B cell (primary cell): ENCODE results near the gene UMODL1. TPM values are rescaled to one million over a fixed set of nuclear protein-coding genes. Genes with fewer than 3 reads are reported as not detected.

ENCODE experiments used
- ATAC-seq: fragments of 200-7000 bp; cut with Tn5 transposase; one replicate; pipeline ENCODE4 v1.10.0; 2021; ENCODE audit warnings: low read depth, mild to moderate bottlenecking, moderate number of reproducible peaks, moderate library complexity
- CTCF ChIA-PET: fragments of 350-600 bp; sonication (Branson Sonifier 250); formaldehyde crosslinking; loops from one replicate; lab custom pipeline; 2021; ENCODE audit warnings: antibody characterized with exemption, inconsistent platforms; lab: Charles Lee
- POLR2A ChIA-PET: fragments of 350-600 bp; sonication (Branson Sonifier 250); formaldehyde crosslinking; loops from one replicate; lab custom pipeline; 2021; ENCODE audit warnings: antibody characterized with exemption; lab: Charles Lee
- DNase-seq: peaks from one replicate; pipeline ENCODE4 v3.0.0; 2013
- H2AFZ ChIP-seq: 2 replicates; pipeline ENCODE4 v1.6.1; 2012; ENCODE audit warnings: mild to moderate bottlenecking, low read depth, low read length; ENCODE audit not compliant: insufficient read depth, poor library complexity, severe bottlenecking
- H3K27ac ChIP-seq, 2 donors: 1 replicate in 1 of 2; 2 replicates in 1 of 2; pipeline ENCODE4 v1.5.1; 2012 to 2013; ENCODE audit warnings: low read length in 2 of 2, mild to moderate bottlenecking in 2 of 2, moderate library complexity in 1 of 2
- H3K27me3 ChIP-seq, 4 experiments: fragments of 200-600 bp in 1 of 4; sonication (generic) in 1 of 4; replicated peaks in 1 of 4; 1 replicate in 2 of 4; 2 replicates in 2 of 4; pipeline versions ENCODE4 v1.6.1 to v1.7.0; 2013 to 2016; ENCODE audit warnings: low read length in 3 of 4, mild to moderate bottlenecking in 2 of 4, mixed read lengths in 1 of 4, moderate library complexity in 1 of 4; ENCODE audit not compliant: insufficient read depth in 4 of 4, control insufficient read depth in 3 of 4; ENCODE audit errors: control extremely low read depth in 1 of 4
- H3K36me3 ChIP-seq, 2 experiments: replicated peaks in 1 of 2; 1 replicate in 1 of 2; 2 replicates in 1 of 2; pipeline versions ENCODE4 v1.6.1 to v1.7.1; 2013; ENCODE audit warnings: low read length in 1 of 2; ENCODE audit not compliant: insufficient read depth in 2 of 2, control insufficient read depth in 1 of 2; ENCODE audit errors: control extremely low read depth in 1 of 2, extremely low read depth in 1 of 2
- H3K4me1 ChIP-seq, 2 donors: fragments of 200-600 bp in 1 of 2; sonication (generic) in 1 of 2; 1 replicate in 1 of 2; 2 replicates in 1 of 2; pipeline versions ENCODE4 v1.5.1 to v1.6.1; 2013 to 2017; ENCODE audit warnings: low read length in 2 of 2; ENCODE audit not compliant: control insufficient read depth in 2 of 2, insufficient read depth in 2 of 2
- H3K4me2 ChIP-seq: replicated peaks from 2 replicates; pipeline ENCODE3; 2012; ENCODE audit warnings: mild to moderate bottlenecking, low read depth, low read length; ENCODE audit not compliant: poor library complexity, severe bottlenecking
- H3K4me3 ChIP-seq, 5 experiments: fragments of 200-600 bp in 1 of 5; sonication (generic) in 1 of 5; 1 replicate in 3 of 5; 2 replicates in 2 of 5; pipeline versions ENCODE4 v1.5.1 to v1.7.0; 2011 to 2016; ENCODE audit warnings: low read length in 4 of 5, mild to moderate bottlenecking in 4 of 5, low read depth in 2 of 5, control low read depth in 1 of 5, moderate library complexity in 1 of 5; ENCODE audit not compliant: insufficient read depth in 1 of 5; ENCODE audit errors: control extremely low read depth in 1 of 5, extremely low read depth in 1 of 5
- H3K79me2 ChIP-seq: fragments of 200-600 bp; sonication (generic); one replicate; pipeline ENCODE4 v1.6.0; 2016; ENCODE audit warnings: low read length; ENCODE audit not compliant: control insufficient read depth, insufficient read depth
- H3K9ac ChIP-seq: fragments of 200-600 bp; sonication (generic); 2 replicates; pipeline ENCODE4 v1.6.1; 2017; ENCODE audit warnings: mild to moderate bottlenecking, low read length, moderate library complexity
- H3K9me3 ChIP-seq, 3 donors: one replicate each; pipeline versions ENCODE4 v1.6.1 to v1.7.1; 2013; ENCODE audit warnings: low read length in 2 of 3; ENCODE audit not compliant: control insufficient read depth in 2 of 3, insufficient read depth in 1 of 3; ENCODE audit errors: control extremely low read depth in 1 of 3
- H4K20me1 ChIP-seq: 2 replicates; pipeline ENCODE4 v1.6.0; 2012; ENCODE audit warnings: mild to moderate bottlenecking, low read length; ENCODE audit not compliant: insufficient read depth, control insufficient read depth, poor library complexity, severe bottlenecking
- H3K27ac Mint-ChIP-seq: one replicate; pipeline ENCODE4 v1.8.0; 2021; ENCODE audit warnings: mixed read lengths
- H3K27me3 Mint-ChIP-seq: one replicate; pipeline ENCODE4 v1.8.0; 2021; ENCODE audit warnings: mixed read lengths
- H3K4me1 Mint-ChIP-seq: one replicate; pipeline ENCODE4 v1.8.0; 2021; ENCODE audit warnings: mixed read lengths
- H3K4me3 Mint-ChIP-seq: one replicate; pipeline ENCODE4 v1.8.0; 2021; ENCODE audit warnings: mixed read lengths
- H3K9me3 Mint-ChIP-seq: one replicate; pipeline ENCODE4 v1.8.0; 2022; ENCODE audit warnings: mixed read lengths; ENCODE audit not compliant: insufficient read depth
- EZH2 ChIP-seq: IDR thresholded peaks from 2 replicates; pipeline ENCODE4 v1.6.1; 2012; ENCODE audit warnings: borderline replicate concordance, low read depth, mild to moderate bottlenecking, moderate library complexity, low read length; ENCODE audit not compliant: insufficient read depth, poor library complexity, severe bottlenecking
- WGBS: methylation state at CpG from one replicate; pipeline ENCODE4 v1.1.5; 2013; ENCODE audit warnings: missing lambda C conversion rate; ENCODE audit not compliant: insufficient coverage; 5-methylcytosine and 5-hydroxymethylcytosine counted together
- intact Hi-C: fragments of 100-400 bp; cut with micrococcal nuclease; formaldehyde crosslinking; loops from one replicate; pipeline ENCODE4 v1.10.0; 2022
- polyA plus RNA-seq: library from polyadenylated mRNA; depleted of rRNA; stranded (reverse); fragments of >200 nt; gene quantifications from 2 replicates; pipeline ENCODE4 v1.2.3, GENCODE V29; 2012
- total RNA-seq, 2 donors: library from RNA; stranded (reverse); fragments of 120-200 nt in 1 of 2; gene quantifications; 1 replicate in 1 of 2; 2 replicates in 1 of 2; pipeline versions ENCODE4 v1.2.3 to v1.2.4, GENCODE V29; 2013 to 2022
- TF ChIP-seq, protein P1 (sequence below): fragments of 200-600 bp; IDR thresholded peaks from one replicate; pipeline ENCODE4 v1.8.0; 2022; ENCODE audit warnings: antibody characterized with exemption, mild to moderate bottlenecking

UMODL1 gene
- total and polyA plus RNA-seq, 2 donors (not counting 1 experiment from before 2014, with no cell fraction given): 0.10 to 0.49 TPM

DNA sequence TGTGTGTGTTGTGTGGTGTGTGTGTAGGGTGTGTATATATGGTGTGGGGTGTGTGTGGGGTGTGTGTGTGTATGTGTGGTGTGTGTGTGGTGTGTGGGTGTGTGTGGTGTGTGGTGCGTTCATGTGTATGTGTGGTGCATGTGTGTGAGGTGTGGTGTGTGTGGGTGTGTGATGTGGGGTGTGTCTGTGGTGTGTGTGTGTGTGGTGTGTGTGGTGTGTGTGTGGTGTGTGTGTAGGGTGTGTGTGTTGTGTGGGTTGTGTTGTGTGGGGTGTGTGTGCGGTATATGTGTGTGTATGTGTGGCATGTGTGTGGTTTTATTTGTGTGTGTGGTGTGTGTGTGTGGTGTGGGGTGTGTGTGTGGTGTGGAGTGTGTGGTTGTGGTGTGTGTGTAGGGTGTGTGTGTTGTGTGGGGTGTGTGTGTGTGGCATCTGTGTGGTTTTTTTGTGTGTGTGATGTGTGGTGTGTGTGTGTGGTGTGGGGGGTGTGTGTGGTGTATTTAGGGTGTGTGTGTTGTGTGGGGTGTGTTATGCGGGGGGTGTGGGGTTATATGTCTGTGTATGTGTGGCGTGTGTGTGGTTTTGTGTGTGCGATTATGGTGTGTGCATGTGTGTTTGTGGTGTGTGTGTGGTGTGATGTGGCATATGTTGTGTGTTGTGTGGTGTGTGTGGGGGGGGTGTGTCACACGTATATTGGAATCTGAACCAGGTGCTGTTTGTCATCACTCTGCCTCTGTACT lies 43.9 kb upstream of the UMODL1 start:
- no peak for ATAC-seq

More for the DNA sequence above, 43.9 kb upstream of the UMODL1 start:
- Mint-ChIP-seq H3K4me1 (peaks cover 5% of the 10 kb centered on the region), H3K27me3 (no peaks in the 10 kb centered on the region), H3K9me3 (no peaks in the 10 kb centered on the region), H3K27ac (peak overlapping the region; percentile 59), H3K4me3 (no peak overlapping the region)
- Histone ChIP-seq H2AFZ (no peak overlapping the region), H3K27me3 (peaks cover 0 to 3% (median under 1%) of the 10 kb centered on the region in 4 experiments), H3K4me2 (no peak overlapping the region), H3K4me1 (no peaks in the 10 kb centered on the region), H3K4me3 (no peak overlapping the region), H4K20me1 (no peaks in the 10 kb centered on the region), H3K36me3 (no peaks in the 10 kb centered on the region), H3K79me2 (no peaks in the 10 kb centered on the region), H3K9me3 (no peaks in the 10 kb centered on the region), H3K9ac (no peak overlapping the region), H3K27ac (no peak overlapping the region)
- POLR2A ChIA-PET: no interaction called here
- WGBS: 93% methylated on average over 6 of the region's 6 CpGs
- no peak for TF ChIP-seq EZH2
- TF ChIP-seq, protein P1, sequence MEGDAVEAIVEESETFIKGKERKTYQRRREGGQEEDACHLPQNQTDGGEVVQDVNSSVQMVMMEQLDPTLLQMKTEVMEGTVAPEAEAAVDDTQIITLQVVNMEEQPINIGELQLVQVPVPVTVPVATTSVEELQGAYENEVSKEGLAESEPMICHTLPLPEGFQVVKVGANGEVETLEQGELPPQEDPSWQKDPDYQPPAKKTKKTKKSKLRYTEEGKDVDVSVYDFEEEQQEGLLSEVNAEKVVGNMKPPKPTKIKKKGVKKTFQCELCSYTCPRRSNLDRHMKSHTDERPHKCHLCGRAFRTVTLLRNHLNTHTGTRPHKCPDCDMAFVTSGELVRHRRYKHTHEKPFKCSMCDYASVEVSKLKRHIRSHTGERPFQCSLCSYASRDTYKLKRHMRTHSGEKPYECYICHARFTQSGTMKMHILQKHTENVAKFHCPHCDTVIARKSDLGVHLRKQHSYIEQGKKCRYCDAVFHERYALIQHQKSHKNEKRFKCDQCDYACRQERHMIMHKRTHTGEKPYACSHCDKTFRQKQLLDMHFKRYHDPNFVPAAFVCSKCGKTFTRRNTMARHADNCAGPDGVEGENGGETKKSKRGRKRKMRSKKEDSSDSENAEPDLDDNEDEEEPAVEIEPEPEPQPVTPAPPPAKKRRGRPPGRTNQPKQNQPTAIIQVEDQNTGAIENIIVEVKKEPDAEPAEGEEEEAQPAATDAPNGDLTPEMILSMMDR: no peak
- CTCF ChIA-PET: no interaction called here
- DNase-seq: no peak
- intact Hi-C loops: no loop called here
